Ovary (tissue), 9 donors: ENCODE measurements around the gene MAP2K6. TPM values are rescaled to one million over a fixed set of nuclear protein-coding genes. Genes with fewer than 3 reads are reported as not detected.

Source experiments
- DNase-seq, 5 donors: peaks; one replicate each; pipeline ENCODE4 v3.0.0-alpha.2; 2019 to 2020
- H3K27ac ChIP-seq, 2 donors: fragments of 200-600 bp; one replicate each; pipeline versions ENCODE4 v1.5.1 to v1.8.0; 2019 to 2022
- H3K27me3 ChIP-seq: fragments of 200-600 bp; one replicate; pipeline ENCODE4 v1.8.0; 2022
- H3K36me3 ChIP-seq: fragments of 200-600 bp; sonication (generic); one replicate; pipeline ENCODE4 v1.5.1; 2019
- H3K4me1 ChIP-seq: one replicate; pipeline ENCODE4 v1.8.1; 2013; ENCODE audit warnings: mild to moderate bottlenecking, moderate library complexity; ENCODE audit not compliant: insufficient read depth
- H3K4me3 ChIP-seq: fragments of 200-600 bp; sonication (generic); one replicate; pipeline ENCODE4 v1.5.1; 2017
- H3K9me3 ChIP-seq, 2 donors: fragments of 200-600 bp in 1 of 2; sonication (generic) in 1 of 2; one replicate each; pipeline versions ENCODE4 v1.5.1 to v1.8.1; 2013 to 2019; ENCODE audit warnings: mild to moderate bottlenecking in 1 of 2, moderate library complexity in 1 of 2
- EP300 ChIP-seq: sonication (generic); formaldehyde crosslinking; IDR thresholded peaks from one replicate; pipeline ENCODE4 v1.6.1; 2017; ENCODE audit warnings: antibody characterized with exemption
- POLR2A ChIP-seq: fragments of 450-650 bp; IDR thresholded peaks from one replicate; pipeline ENCODE4 v1.6.1; 2017; ENCODE audit warnings: antibody characterized with exemption, mild to moderate bottlenecking, moderate library complexity
- WGBS, 3 donors: extraction: QIAGEN DNeasy Blood & Tissue Kit in 1 of 3; methylation state at CpG; one replicate each; pipeline versions ENCODE4 v1.1.5 to v1.1.7; 2013 to 2017; 5-methylcytosine and 5-hydroxymethylcytosine counted together
- intact Hi-C, 4 donors: fragments of 100-400 bp; cut with DNase I; formaldehyde crosslinking; loops; one replicate each; pipeline versions ENCODE4 v1.11.0 to v1.15.1; 2022 to 2023
- polyA plus RNA-seq, 2 donors: library from polyadenylated mRNA; stranded (reverse); fragments of 200-250 nt in 1 of 2; fragments of 350-450 nt in 1 of 2; fragmentation: Illumina TruSeq in 1 of 2; extraction: RNeasy Lipid Tissue Mini Kit (QIAGEN cat#74804) in 1 of 2; gene quantifications; one replicate each; pipeline ENCODE4 v1.2.3, GENCODE V29; 2013 to 2014
- total RNA-seq, 7 donors: library from RNA; depleted of rRNA in 2 of 7; stranded (reverse); fragments of >200 nt in 2 of 7; fragmentation: NEBNext Ultra II Directional in 3 of 7; extraction: Animal tissue kit (Norgen Biotek cat#: 25700) in 3 of 7; gene quantifications; one replicate each; pipeline versions ENCODE4 v1.1.0 to v1.2.4, GENCODE V29; 2016 to 2023
- TF ChIP-seq, protein P1 (sequence below), 3 donors: fragments of 450-650 bp in 2 of 3; fragments of 200-600 bp in 1 of 3; IDR thresholded peaks; one replicate each; pipeline versions ENCODE4 v1.5.1 to v1.8.0; 2016 to 2022; ENCODE audit warnings: antibody characterized with exemption in 3 of 3, mild to moderate bottlenecking in 1 of 3
- donor health status: DM: no; HTN: no; CAD: no; lungs with moderate emphysema.
- donor health status: DM: no; HTN: no; CAD: no.
- donor health status: Bipolar disorder and iron deficiency.
- donor health status: DM: yes; HTN: yes; CAD: no.
- donor health status: DM: no; HTN: no; CAD: no.
- donor health status: DM: yes; HTN: yes; CAD: no.

Gene MAP2K6
- total and polyA plus RNA-seq, 9 donors: 1.0 to 8.4 (median 3.5) TPM

DNA sequence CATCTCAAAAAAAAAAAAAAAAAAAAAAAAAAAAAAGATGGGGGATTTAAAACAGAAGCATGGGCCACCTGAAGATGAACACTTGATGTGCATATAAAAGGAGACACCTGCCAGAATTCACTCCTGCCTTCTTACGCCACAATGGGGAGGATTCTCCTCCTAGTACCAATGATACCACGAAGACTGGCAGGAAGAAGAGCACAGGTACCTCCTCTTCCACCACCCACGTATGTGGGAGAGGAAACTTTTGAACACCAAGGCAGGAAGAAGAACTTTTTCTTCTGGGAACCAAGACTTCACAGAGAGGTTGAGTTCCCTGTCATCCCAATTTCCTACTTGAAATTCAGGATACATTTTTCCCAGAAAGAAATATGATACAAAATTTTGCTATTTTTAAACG, 2.7 kb upstream of the MAP2K6 start:
- Histone ChIP-seq H3K4me3 (no peak overlapping the region), H3K27me3 (no peaks in the 10 kb centered on the region), H3K27ac (no peak overlapping the region), H3K9me3 (no peaks in the 10 kb centered on the region), H3K36me3 (no peaks in the 10 kb centered on the region), H3K4me1 (no peaks in the 10 kb centered on the region)
- intact Hi-C loops: no loop called here
- TF ChIP-seq, protein P1, sequence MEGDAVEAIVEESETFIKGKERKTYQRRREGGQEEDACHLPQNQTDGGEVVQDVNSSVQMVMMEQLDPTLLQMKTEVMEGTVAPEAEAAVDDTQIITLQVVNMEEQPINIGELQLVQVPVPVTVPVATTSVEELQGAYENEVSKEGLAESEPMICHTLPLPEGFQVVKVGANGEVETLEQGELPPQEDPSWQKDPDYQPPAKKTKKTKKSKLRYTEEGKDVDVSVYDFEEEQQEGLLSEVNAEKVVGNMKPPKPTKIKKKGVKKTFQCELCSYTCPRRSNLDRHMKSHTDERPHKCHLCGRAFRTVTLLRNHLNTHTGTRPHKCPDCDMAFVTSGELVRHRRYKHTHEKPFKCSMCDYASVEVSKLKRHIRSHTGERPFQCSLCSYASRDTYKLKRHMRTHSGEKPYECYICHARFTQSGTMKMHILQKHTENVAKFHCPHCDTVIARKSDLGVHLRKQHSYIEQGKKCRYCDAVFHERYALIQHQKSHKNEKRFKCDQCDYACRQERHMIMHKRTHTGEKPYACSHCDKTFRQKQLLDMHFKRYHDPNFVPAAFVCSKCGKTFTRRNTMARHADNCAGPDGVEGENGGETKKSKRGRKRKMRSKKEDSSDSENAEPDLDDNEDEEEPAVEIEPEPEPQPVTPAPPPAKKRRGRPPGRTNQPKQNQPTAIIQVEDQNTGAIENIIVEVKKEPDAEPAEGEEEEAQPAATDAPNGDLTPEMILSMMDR (IDR thresholded peaks at IDR 0.05): no peak
- TF ChIP-seq EP300: no peak
- TF ChIP-seq POLR2A: no peak
- DNase-seq: no peak
- 70 to 76% (median 73%) methylated on average over 4 of the region's 4 CpGs for WGBS, 3 donors

DNA sequence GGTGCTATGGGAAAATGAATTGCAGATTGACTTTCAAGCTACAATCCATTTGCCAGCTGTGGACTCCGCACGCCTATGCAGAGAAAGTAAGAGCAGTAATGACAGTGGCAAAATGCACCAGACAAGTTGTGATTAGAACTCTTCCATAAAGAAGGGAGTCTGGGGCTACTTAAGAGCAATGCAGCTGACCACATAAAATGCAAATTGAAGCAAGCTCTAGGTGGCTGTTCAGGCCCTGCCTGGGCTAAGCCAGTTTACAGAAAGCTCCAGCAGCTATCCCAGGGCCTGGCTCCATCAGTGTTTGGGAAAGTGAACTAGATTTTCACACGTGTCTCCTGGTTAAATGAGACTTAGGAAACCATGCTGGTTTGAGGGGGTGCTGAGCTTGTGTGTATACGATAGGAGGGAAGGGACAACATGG, 2.2 kb upstream of the MAP2K6 start:
- Histone ChIP-seq H3K4me3 (no peak overlapping the region), H3K27me3 (no peaks in the 10 kb centered on the region), H3K27ac (no peak overlapping the region), H3K36me3 (no peaks in the 10 kb centered on the region), H3K9me3 (no peaks in the 10 kb centered on the region), H3K4me1 (no peaks in the 10 kb centered on the region)
- intact Hi-C loops: no loop called here
- WGBS, 3 donors: 78 to 84% (median 80%) methylated on average over 4 of the region's 4 CpGs
- TF ChIP-seq POLR2A (no peak), EP300 (no peak)
- DNase-seq: no peak

DNA sequence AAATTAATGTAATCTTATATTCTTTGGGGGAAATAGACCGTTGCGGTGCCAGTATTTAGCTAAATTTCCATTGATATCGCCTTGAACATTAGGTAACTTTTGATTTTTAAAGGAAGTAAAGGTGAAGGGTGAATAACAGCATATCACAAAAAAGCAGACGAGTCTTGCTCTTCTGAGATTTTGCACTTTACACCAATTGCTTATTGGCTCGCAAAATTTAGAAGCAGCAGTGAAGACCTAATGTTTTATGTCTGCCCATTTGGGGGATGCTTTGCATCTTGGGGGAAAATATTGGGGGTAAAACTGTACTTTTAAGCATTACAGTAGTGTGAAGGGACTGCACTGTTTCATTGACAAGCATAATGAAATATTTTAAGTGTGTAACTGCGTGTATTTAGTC, 934 bp downstream of the MAP2K6 start:
- 8 to 11% (median 11%) methylated on average over 6 of the region's 6 CpGs for WGBS, 3 donors
- no peak overlapping the region for H3K27ac ChIP-seq
- no peaks in the 10 kb centered on the region for H3K36me3 ChIP-seq
- H3K9me3 ChIP-seq: no peaks in the 10 kb centered on the region
- no peaks in the 10 kb centered on the region for H3K27me3 ChIP-seq
- no peak for DNase-seq
- intact Hi-C loops: no loop called here
- peak overlapping the region; percentile 44 for H3K4me3 ChIP-seq
- H3K4me1 ChIP-seq: no peaks in the 10 kb centered on the region
- TF ChIP-seq POLR2A (no peak), EP300 (no peak)
- TF ChIP-seq, protein P1 (IDR thresholded peaks at IDR 0.05): no peak

DNA sequence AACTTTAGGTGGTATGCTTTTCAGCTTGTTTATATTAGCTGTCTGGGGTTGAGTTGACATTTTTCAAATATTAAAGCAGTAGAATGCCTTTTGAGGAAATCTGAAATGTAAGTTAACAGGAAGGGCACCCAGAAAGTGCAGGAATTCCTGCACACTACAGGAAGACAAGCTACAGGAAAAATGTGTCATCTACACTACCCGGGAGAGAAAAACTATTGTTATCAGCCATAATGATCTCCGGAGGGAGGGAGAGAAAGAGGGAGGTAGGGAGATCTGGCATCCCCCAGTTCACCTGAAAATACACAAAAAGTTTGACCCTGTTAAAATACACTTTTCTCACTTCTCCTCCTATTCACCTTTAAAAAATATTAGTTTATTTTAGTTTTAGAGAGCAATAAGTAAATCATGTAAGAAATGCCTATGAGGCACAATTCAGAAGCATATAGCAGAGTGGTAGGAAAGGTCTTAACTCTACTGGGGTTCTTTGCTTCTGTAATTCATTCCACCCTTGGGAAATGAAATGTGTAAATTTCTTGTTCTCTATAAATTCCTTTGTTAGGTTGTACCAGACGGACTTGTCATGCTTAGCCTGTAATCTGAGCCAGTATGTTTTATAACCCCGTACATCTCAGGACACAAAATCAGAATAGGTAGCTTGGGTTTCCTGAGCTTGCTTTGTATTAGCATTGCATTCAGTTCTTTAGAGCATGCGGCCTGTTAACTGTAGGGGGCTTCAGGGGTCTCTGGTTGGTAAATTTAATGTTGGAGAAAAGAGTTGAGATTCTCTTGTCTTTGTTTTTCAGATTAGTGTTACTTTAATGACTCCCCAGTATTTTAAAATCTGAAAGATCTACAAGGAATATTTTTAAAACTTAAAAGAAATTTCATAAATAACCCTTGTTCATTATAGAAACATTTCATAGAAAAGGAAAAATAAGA, 3.3 kb downstream of the MAP2K6 start:
- Histone ChIP-seq H3K4me1 (no peaks in the 10 kb centered on the region), H3K36me3 (no peaks in the 10 kb centered on the region), H3K27ac (no peak overlapping the region), H3K9me3 (no peaks in the 10 kb centered on the region), H3K27me3 (no peaks in the 10 kb centered on the region), H3K4me3 (no peak overlapping the region)
- DNase-seq: no peak
- 38 to 48% (median 40%) methylated on average over 5 of the region's 5 CpGs for WGBS, 3 donors
- TF ChIP-seq POLR2A (no peak), EP300 (no peak)
- TF ChIP-seq, protein P1 (IDR thresholded peaks at IDR 0.05): no peak
- intact Hi-C loops: no loop called here

DNA sequence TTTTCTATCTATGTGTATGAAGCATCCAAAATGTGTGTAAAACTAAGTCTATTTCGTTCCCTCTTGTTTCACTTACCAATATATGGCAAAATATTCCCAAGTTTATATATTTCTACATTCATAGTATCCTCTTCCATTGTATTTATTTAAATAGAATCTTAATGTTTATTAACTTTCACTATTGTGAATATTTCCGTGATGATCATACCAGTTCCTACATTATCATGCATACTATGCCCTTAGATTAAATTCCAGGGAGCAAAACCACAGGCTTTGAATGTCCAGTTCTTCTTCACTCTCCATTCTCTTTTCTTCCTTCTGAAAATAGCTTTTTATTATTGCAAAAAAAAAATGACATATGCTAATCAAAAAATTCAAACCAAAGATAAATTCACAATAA, 4.0 kb downstream of the MAP2K6 start:
- no peak overlapping the region for H3K4me3 ChIP-seq
- no peaks in the 10 kb centered on the region for H3K27me3 ChIP-seq
- intact Hi-C loops: no loop called here
- no peak for DNase-seq
- no peaks in the 10 kb centered on the region for H3K36me3 ChIP-seq
- no peaks in the 10 kb centered on the region for H3K4me1 ChIP-seq
- WGBS, 3 donors: 52 to 64% (median 53%) methylated on average over 2 of the region's 2 CpGs
- no peaks in the 10 kb centered on the region for H3K9me3 ChIP-seq
- TF ChIP-seq, protein P1 (IDR thresholded peaks at IDR 0.05): no peak
- no peak for TF ChIP-seq EP300
- TF ChIP-seq POLR2A: no peak
- no peak overlapping the region for H3K27ac ChIP-seq
